ENCODE results near the gene IGFBP2.
A peak's percentile ranks its signal among the peaks of the same experiment; 100 is the strongest.

DNA sequence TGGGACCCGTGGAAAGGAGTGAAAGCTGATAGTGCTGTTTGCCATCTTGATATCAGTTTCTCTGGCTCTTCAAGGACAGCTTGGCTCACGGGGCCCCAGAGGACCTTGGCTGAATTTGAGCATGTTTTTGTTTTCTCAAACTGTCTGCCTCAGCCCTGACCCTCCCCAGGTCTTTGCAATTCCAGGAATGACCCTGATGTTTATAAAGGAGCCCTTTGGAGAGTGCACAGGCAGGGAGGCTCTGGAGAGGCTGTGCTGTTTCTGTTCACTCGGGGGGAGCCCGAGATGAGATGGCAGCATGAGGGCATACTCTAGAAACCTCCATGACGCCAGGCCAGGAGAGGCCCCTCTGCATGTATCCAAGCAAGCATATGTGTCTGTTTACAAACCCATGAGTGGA lies 16.4 kb downstream of the IGFBP2 start:
- no peak for TF ChIP-seq EP300 (IDR thresholded peaks at IDR 0.05)
- TF ChIP-seq, protein P1, sequence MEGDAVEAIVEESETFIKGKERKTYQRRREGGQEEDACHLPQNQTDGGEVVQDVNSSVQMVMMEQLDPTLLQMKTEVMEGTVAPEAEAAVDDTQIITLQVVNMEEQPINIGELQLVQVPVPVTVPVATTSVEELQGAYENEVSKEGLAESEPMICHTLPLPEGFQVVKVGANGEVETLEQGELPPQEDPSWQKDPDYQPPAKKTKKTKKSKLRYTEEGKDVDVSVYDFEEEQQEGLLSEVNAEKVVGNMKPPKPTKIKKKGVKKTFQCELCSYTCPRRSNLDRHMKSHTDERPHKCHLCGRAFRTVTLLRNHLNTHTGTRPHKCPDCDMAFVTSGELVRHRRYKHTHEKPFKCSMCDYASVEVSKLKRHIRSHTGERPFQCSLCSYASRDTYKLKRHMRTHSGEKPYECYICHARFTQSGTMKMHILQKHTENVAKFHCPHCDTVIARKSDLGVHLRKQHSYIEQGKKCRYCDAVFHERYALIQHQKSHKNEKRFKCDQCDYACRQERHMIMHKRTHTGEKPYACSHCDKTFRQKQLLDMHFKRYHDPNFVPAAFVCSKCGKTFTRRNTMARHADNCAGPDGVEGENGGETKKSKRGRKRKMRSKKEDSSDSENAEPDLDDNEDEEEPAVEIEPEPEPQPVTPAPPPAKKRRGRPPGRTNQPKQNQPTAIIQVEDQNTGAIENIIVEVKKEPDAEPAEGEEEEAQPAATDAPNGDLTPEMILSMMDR (IDR thresholded peaks at IDR 0.05): no peak
- TF ChIP-seq POLR2A (IDR thresholded peaks at IDR 0.05): no peak
- peak in 1 of 3 donors; percentile 32 for TF ChIP-seq POLR2AphosphoS5 (IDR thresholded peaks at IDR 0.05)

Data from stomach (tissue), 4 donors.